HCT116 (cell line): ENCODE data around the gene SLC4A5. TPM values are rescaled to one million over a fixed set of nuclear protein-coding genes. Genes with fewer than 3 reads are reported as not detected.

Source experiments
- ATAC-seq: fragments of 200-7000 bp; cut with Tn5 transposase; 2 replicates; pipeline ENCODE4 v1.9.1; 2020; ENCODE audit warnings: mild to moderate bottlenecking, moderate library complexity
- BruUV-seq: library from RNA; stranded (reverse); fragments of 400-500 nt; replicated peaks from 2 replicates; lab custom pipeline; 2021; lab: Mats Ljungman, UMichigan
- CTCF ChIA-PET: fragments of 300-600 bp; sonication (Branson Sonifier 250); formaldehyde crosslinking; loops from one replicate; lab custom pipeline; 2021; ENCODE audit warnings: antibody characterized with exemption; lab: Charles Lee
- POLR2A ChIA-PET: fragments of 300-600, 350-600 bp; sonication (Branson Sonifier 250); formaldehyde crosslinking; loops from one replicate; lab custom pipeline; 2021; ENCODE audit warnings: antibody characterized with exemption; lab: Charles Lee
- RAD21 ChIA-PET, 2 experiments: fragments of 300-600 bp; sonication (Branson Sonifier 250); formaldehyde crosslinking; loops; one replicate each; lab custom pipeline; 2023; ENCODE audit warnings: low total read pairs in 2 of 2; ENCODE audit not compliant: uncharacterized antibody in 2 of 2, unreplicated experiment in 2 of 2, low non-redundant PET in 1 of 2; lab: Charles Lee
- DNase-seq: peaks from one replicate; pipeline ENCODE4 v3.0.0-alpha.2; 2010; ENCODE audit warnings: low read depth, low spot score
- H2AFZ ChIP-seq: fragments of 200-600 bp; shearing (Covaris generic), sonication (generic); 2 replicates; pipeline ENCODE4 v1.6.1; 2017; ENCODE audit warnings: low read depth, mixed run types, mixed read lengths, antibody characterized with exemption, low read length; ENCODE audit not compliant: poor library complexity, severe bottlenecking
- H3K27ac ChIP-seq: 2 replicates; pipeline ENCODE4 v1.5.1; 2012; ENCODE audit warnings: low read depth, low read length
- H3K27me3 ChIP-seq: fragments of 200-600 bp; sonication (generic); 2 replicates; pipeline ENCODE4 v1.6.1; 2016; ENCODE audit warnings: mixed run types, low read length, mixed read lengths; ENCODE audit not compliant: insufficient read depth
- H3K36me3 ChIP-seq, 2 experiments: fragments of 200-500 bp in 1 of 2; fragments of 200-600 bp in 1 of 2; sonication (Bioruptor generic) in 1 of 2; sonication (generic) in 1 of 2; 2 replicates each; pipeline versions ENCODE4 v1.5.1 to v1.6.1; 2014 to 2016; ENCODE audit warnings: low read length in 2 of 2, inconsistent platforms in 1 of 2, mixed read lengths in 1 of 2, mixed run types in 1 of 2; ENCODE audit not compliant: insufficient read depth in 2 of 2, control insufficient read depth in 1 of 2
- H3K4me1 ChIP-seq, 2 experiments: fragments of 200-600 bp in 1 of 2; sonication (generic) in 1 of 2; 2 replicates each; pipeline versions ENCODE4 v1.5.1 to v1.6.1; 2012 to 2017; ENCODE audit warnings: low read length in 2 of 2, inconsistent platforms in 1 of 2, mild to moderate bottlenecking in 1 of 2, mixed read lengths in 1 of 2, mixed run types in 1 of 2, moderate library complexity in 1 of 2; ENCODE audit not compliant: insufficient read depth in 2 of 2, control insufficient read depth in 1 of 2
- H3K4me2 ChIP-seq: fragments of 200-600 bp; sonication (generic); 2 replicates; pipeline ENCODE4 v1.6.1; 2017; ENCODE audit warnings: mixed run types, low read length, mixed read lengths
- H3K4me3 ChIP-seq, 2 experiments: fragments of 200-600 bp in 1 of 2; sonication (generic) in 1 of 2; replicated peaks in 1 of 2; 2 replicates each; pipeline ENCODE4 v1.5.1; 2011 to 2016; ENCODE audit warnings: low read length in 2 of 2, control low read depth in 1 of 2, low read depth in 1 of 2, mild to moderate bottlenecking in 1 of 2, mixed read lengths in 1 of 2, mixed run types in 1 of 2
- H3K79me2 ChIP-seq: fragments of 200-600 bp; sonication (generic); 2 replicates; pipeline ENCODE4 v1.6.1; 2017; ENCODE audit warnings: mild to moderate bottlenecking, mixed run types, low read length, moderate library complexity, mixed read lengths; ENCODE audit not compliant: insufficient read depth
- H3K9ac ChIP-seq: fragments of 200-600 bp; sonication (generic); 2 replicates; pipeline ENCODE4 v1.6.1; 2016; ENCODE audit warnings: low read length, mixed read lengths
- H3K9me2 ChIP-seq: fragments of 200-600 bp; sonication (generic), shearing (Covaris generic); 2 replicates; pipeline ENCODE4 v1.6.1; 2017; ENCODE audit warnings: mixed run types, mild to moderate bottlenecking, moderate library complexity; ENCODE audit not compliant: insufficient read depth
- H3K9me3 ChIP-seq, 2 experiments: fragments of 200-500 bp in 1 of 2; fragments of 200-600 bp in 1 of 2; sonication (Bioruptor generic) in 1 of 2; sonication (generic) in 1 of 2; 2 replicates each; pipeline ENCODE4 v1.6.1; 2014 to 2017; ENCODE audit warnings: low read length in 2 of 2, mixed read lengths in 2 of 2, inconsistent platforms in 1 of 2, low read depth in 1 of 2, mild to moderate bottlenecking in 1 of 2, mixed run types in 1 of 2, moderate library complexity in 1 of 2; ENCODE audit not compliant: control insufficient read depth in 1 of 2, insufficient read depth in 1 of 2
- H4K20me1 ChIP-seq: fragments of 200-600 bp; sonication (generic), shearing (Covaris generic); 2 replicates; pipeline ENCODE4 v1.6.1; 2017; ENCODE audit warnings: mixed run types, mild to moderate bottlenecking, moderate library complexity; ENCODE audit not compliant: insufficient read depth
- CBX3 ChIP-seq: IDR thresholded peaks from 2 replicates; pipeline ENCODE4 v1.6.1; 2012; ENCODE audit warnings: low read depth
- EZH2 ChIP-seq: fragments of 200-600 bp; sonication (generic); IDR thresholded peaks from 2 replicates; pipeline ENCODE4 v1.6.1; 2017; ENCODE audit warnings: antibody characterized with exemption, mixed run types
- JUND ChIP-seq: IDR thresholded peaks from 2 replicates; pipeline ENCODE4 v1.6.1; 2012
- POLR2A ChIP-seq: IDR thresholded peaks from 2 replicates; pipeline ENCODE4 v1.7.0; 2011; ENCODE audit warnings: borderline replicate concordance; ENCODE audit not compliant: insufficient read depth, insufficient read length; ENCODE audit errors: extremely low read depth
- REST ChIP-seq: IDR thresholded peaks from 2 replicates; pipeline ENCODE4 v1.6.1; 2012; ENCODE audit warnings: low read depth
- SIN3A ChIP-seq: IDR thresholded peaks from 2 replicates; pipeline ENCODE4 v1.6.1; 2012; ENCODE audit warnings: low read depth
- TCF7L2 ChIP-seq: IDR thresholded peaks from 2 replicates; pipeline ENCODE4 v1.7.0; 2011; ENCODE audit warnings: borderline replicate concordance, inconsistent platforms; ENCODE audit not compliant: insufficient read depth, insufficient read length; ENCODE audit errors: extremely low read depth
- YY1 ChIP-seq: IDR thresholded peaks from 2 replicates; pipeline ENCODE4 v1.6.1; 2011; ENCODE audit warnings: low read length, low read depth, moderate library complexity, mild to moderate bottlenecking; ENCODE audit not compliant: insufficient replicate concordance; ENCODE audit errors: extremely low read depth
- ZNF274 ChIP-seq: fragments of 200-500 bp; sonication (Bioruptor generic); IDR thresholded peaks from 2 replicates; pipeline ENCODE4 v1.6.1; 2014; ENCODE audit warnings: mild to moderate bottlenecking, low read depth, low read length, inconsistent platforms
- intact Hi-C: fragments of 100-400 bp; cut with micrococcal nuclease; formaldehyde crosslinking; loops from 2 replicates; pipeline ENCODE4 v1.10.0; 2022
- total RNA-seq: library from RNA; stranded (reverse); gene quantifications from one replicate; pipeline ENCODE4 v1.2.1, GENCODE V29; 2021; ENCODE audit not compliant: unreplicated experiment

Gene SLC4A5
- total RNA-seq, 1 experiment from 2014 or later, result 0.91 TPM

GRCh38 chr2:74316627-74317295, 26.5 kb downstream of the SLC4A5 start:
- TF ChIP-seq YY1, result no peak
- no peak for TF ChIP-seq POLR2A
- no peak for TF ChIP-seq CBX3
- no peak for TF ChIP-seq SIN3A
- TF ChIP-seq JUND, result no peak
- TF ChIP-seq TCF7L2, result no peak
- TF ChIP-seq EZH2, result no peak
- no peak for TF ChIP-seq REST
- TF ChIP-seq ZNF274, result no peak
- no peaks in the 10 kb centered on the region for H3K79me2 ChIP-seq
- no peak overlapping the region for H3K27ac ChIP-seq
- POLR2A ChIA-PET, result no interaction called here
- no peak overlapping the region for H3K4me2 ChIP-seq
- H4K20me1 ChIP-seq, result no peaks in the 10 kb centered on the region
- no peaks in the 10 kb centered on the region for H3K9me2 ChIP-seq
- H3K9me3 ChIP-seq, result no peaks in the 10 kb centered on the region
- RAD21 ChIA-PET, result no interaction called here
- CTCF ChIA-PET, result no interaction called here
- H3K27me3 ChIP-seq, result no peaks in the 10 kb centered on the region
- no peak overlapping the region for H2AFZ ChIP-seq
- no peak for DNase-seq
- no peaks in the 10 kb centered on the region for H3K4me1 ChIP-seq
- intact Hi-C loops, result no loop called here
- H3K9ac ChIP-seq, result no peak overlapping the region
- no peak for ATAC-seq
- no peak overlapping the region for H3K4me3 ChIP-seq
- BruUV-seq, result no TSS peak
- H3K36me3 ChIP-seq, result no peaks in the 10 kb centered on the region
